K562 (cell line): ENCODE data around the gene OAT.

ENCODE experiments used
- BRF1 ChIP-seq: IDR thresholded peaks from 3 replicates; pipeline ENCODE4 v1.6.1; 2011; ENCODE audit warnings: borderline replicate concordance, mild to moderate bottlenecking; ENCODE audit not compliant: insufficient read length; ENCODE audit errors: extremely low read depth
- ESRRB ChIP-seq: fragments of 250-450 bp; sonication (Bioruptor Pico); IDR thresholded peaks from 2 replicates; pipeline ENCODE4 v1.5.0; 2020; ENCODE audit warnings: mild to moderate bottlenecking, moderate library complexity, borderline replicate concordance
- TCF7 ChIP-seq: sonication (generic); IDR thresholded peaks from 2 replicates; pipeline ENCODE4 v1.6.1; 2016; ENCODE audit warnings: antibody characterized with exemption, borderline replicate concordance
- TF ChIP-seq, protein P1 (sequence below): IDR thresholded peaks from 2 replicates; pipeline ENCODE4 v1.6.1; 2014; ENCODE audit warnings: antibody characterized with exemption
- TF ChIP-seq, protein P2 (sequence below): fragments of 250-450 bp; sonication (Bioruptor Pico); IDR thresholded peaks from 2 replicates; pipeline ENCODE4 v1.5.0; 2021; ENCODE audit warnings: mild to moderate bottlenecking, borderline replicate concordance

DNA sequence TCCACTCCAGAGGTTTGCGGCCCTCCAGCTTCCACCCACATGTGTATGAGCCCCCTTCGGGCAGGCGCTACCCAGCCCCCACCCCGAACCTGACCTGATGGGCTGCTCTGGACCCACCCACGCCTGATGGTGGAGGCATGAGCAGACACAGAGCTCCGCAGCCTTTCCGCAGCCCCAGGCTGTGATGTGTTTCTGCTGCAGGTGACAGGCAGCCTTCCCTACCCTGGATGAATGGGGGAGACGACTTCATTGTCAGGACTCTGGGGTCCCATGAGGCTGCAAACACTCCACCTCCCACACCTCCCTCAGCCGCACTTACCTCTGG is 61.2 kb downstream of the OAT start:
- TF ChIP-seq, protein P1, sequence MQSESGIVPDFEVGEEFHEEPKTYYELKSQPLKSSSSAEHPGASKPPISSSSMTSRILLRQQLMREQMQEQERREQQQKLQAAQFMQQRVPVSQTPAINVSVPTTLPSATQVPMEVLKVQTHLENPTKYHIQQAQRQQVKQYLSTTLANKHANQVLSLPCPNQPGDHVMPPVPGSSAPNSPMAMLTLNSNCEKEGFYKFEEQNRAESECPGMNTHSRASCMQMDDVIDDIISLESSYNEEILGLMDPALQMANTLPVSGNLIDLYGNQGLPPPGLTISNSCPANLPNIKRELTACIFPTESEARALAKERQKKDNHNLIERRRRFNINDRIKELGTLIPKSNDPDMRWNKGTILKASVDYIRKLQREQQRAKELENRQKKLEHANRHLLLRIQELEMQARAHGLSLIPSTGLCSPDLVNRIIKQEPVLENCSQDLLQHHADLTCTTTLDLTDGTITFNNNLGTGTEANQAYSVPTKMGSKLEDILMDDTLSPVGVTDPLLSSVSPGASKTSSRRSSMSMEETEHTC: no peak
- no peak for TF ChIP-seq BRF1
- no peak for TF ChIP-seq TCF7
- TF ChIP-seq ESRRB (CRISPR knock-in tag): no peak
- TF ChIP-seq, protein P2, sequence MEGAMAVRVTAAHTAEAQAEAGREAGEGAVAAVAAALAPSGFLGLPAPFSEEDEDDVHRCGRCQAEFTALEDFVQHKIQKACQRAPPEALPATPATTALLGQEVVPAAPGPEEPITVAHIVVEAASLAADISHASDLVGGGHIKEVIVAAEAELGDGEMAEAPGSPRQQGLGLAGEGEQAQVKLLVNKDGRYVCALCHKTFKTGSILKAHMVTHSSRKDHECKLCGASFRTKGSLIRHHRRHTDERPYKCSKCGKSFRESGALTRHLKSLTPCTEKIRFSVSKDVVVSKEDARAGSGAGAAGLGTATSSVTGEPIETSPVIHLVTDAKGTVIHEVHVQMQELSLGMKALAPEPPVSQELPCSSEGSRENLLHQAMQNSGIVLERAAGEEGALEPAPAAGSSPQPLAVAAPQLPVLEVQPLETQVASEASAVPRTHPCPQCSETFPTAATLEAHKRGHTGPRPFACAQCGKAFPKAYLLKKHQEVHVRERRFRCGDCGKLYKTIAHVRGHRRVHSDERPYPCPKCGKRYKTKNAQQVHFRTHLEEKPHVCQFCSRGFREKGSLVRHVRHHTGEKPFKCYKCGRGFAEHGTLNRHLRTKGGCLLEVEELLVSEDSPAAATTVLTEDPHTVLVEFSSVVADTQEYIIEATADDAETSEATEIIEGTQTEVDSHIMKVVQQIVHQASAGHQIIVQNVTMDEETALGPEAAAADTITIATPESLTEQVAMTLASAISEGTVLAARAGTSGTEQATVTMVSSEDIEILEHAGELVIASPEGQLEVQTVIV (CRISPR knock-in tag): no peak
